WTC11 (cell line): ENCODE results near the gene THBS3. TPM values are rescaled to one million over a fixed set of nuclear protein-coding genes. Genes with fewer than 3 reads are reported as not detected.
"Not testable (repeated sequence)": the region's sequence is repeated elsewhere in the genome, so short reads cannot be mapped to it uniquely, and the experiment has no call there.

Experiments
- ATAC-seq: fragments of 200-7000 bp; cut with Tn5 transposase; 2 replicates; pipeline ENCODE4 v1.10.0; 2021; ENCODE audit warnings: mild to moderate bottlenecking, moderate library complexity
- CTCF ChIA-PET: fragments of 300-600 bp; sonication (Branson Sonifier 250); formaldehyde crosslinking; loops from one replicate; lab custom pipeline; 2021; ENCODE audit warnings: antibody characterized with exemption; lab: Charles Lee
- POLR2A ChIA-PET: fragments of 350-600 bp; sonication (Branson Sonifier 250); formaldehyde crosslinking; loops from one replicate; lab custom pipeline; 2021; ENCODE audit warnings: antibody characterized with exemption; lab: Charles Lee
- DNase-seq: peaks from one replicate; pipeline ENCODE4 v3.0.0; 2021; ENCODE audit warnings: low spot score
- H3K27ac Mint-ChIP-seq: 2 replicates; pipeline ENCODE4 v1.8.0; 2021; ENCODE audit warnings: mixed read lengths
- H3K27me3 Mint-ChIP-seq: 2 replicates; pipeline ENCODE4 v1.8.0; 2021; ENCODE audit warnings: low read depth, mild to moderate bottlenecking, moderate library complexity, mixed read lengths
- H3K36me3 Mint-ChIP-seq: 2 replicates; pipeline ENCODE4 v1.8.0; 2021; ENCODE audit warnings: mixed read lengths
- H3K4me1 Mint-ChIP-seq: 2 replicates; pipeline ENCODE4 v1.8.0; 2022; ENCODE audit warnings: mixed read lengths
- H3K4me3 Mint-ChIP-seq: 2 replicates; pipeline ENCODE4 v1.8.0; 2021; ENCODE audit warnings: mild to moderate bottlenecking, moderate library complexity, mixed read lengths
- H3K9me3 Mint-ChIP-seq: 2 replicates; pipeline ENCODE4 v1.8.0; 2021; ENCODE audit warnings: mixed read lengths
- CBFB ChIP-seq: sonication (generic); formaldehyde crosslinking; IDR thresholded peaks from 2 replicates; pipeline ENCODE4 v1.8.1; 2022; ENCODE audit warnings: mild to moderate bottlenecking, low read depth, missing genetic modification reagents
- ETV6 ChIP-seq: sonication (generic); formaldehyde crosslinking; IDR thresholded peaks from 2 replicates; pipeline ENCODE4 v1.8.1; 2022; ENCODE audit warnings: mild to moderate bottlenecking, missing genetic modification reagents
- GABPB1 ChIP-seq: sonication (generic); formaldehyde crosslinking; IDR thresholded peaks from 2 replicates; pipeline ENCODE4 v1.8.1; 2023; ENCODE audit warnings: mild to moderate bottlenecking, missing genetic modification reagents
- JUN ChIP-seq: sonication (generic); formaldehyde crosslinking; IDR thresholded peaks from 2 replicates; pipeline ENCODE4 v1.8.0; 2023; ENCODE audit warnings: mild to moderate bottlenecking, missing genetic modification reagents
- NR2C2 ChIP-seq: sonication (generic); formaldehyde crosslinking; IDR thresholded peaks from 2 replicates; pipeline ENCODE4 v1.8.0; 2022; ENCODE audit warnings: mild to moderate bottlenecking, missing genetic modification reagents
- SOX15 ChIP-seq: fragments of 250-450 bp; sonication (Bioruptor Pico); IDR thresholded peaks from 2 replicates; pipeline ENCODE4 v1.9.0; 2021; ENCODE audit warnings: mild to moderate bottlenecking
- ZNF671 ChIP-seq: fragments of 250-450 bp; sonication (Bioruptor Pico); IDR thresholded peaks from 2 replicates; pipeline ENCODE4 v1.8.0; 2021; ENCODE audit warnings: mild to moderate bottlenecking
- total RNA-seq: library from RNA; stranded (reverse); gene quantifications from 3 replicates; pipeline ENCODE4 v1.2.3, GENCODE V29; 2021
- TF ChIP-seq, protein P1 (sequence below): fragments of 250-450 bp; sonication (Bioruptor Pico); IDR thresholded peaks from 2 replicates; pipeline ENCODE4 v1.9.0; 2021; ENCODE audit warnings: mild to moderate bottlenecking
- TF ChIP-seq, protein P2 (sequence below): sonication (generic); formaldehyde crosslinking; IDR thresholded peaks from 2 replicates; pipeline ENCODE4 v1.8.1; 2023; ENCODE audit warnings: mild to moderate bottlenecking, missing genetic modification reagents, moderate library complexity
- TF ChIP-seq, protein P3 (sequence below): sonication (generic); formaldehyde crosslinking; IDR thresholded peaks from 2 replicates; pipeline ENCODE4 v1.8.0; 2023; ENCODE audit warnings: missing genetic modification reagents, mild to moderate bottlenecking, borderline replicate concordance

THBS3 gene
- total RNA-seq, 1 experiment from 2014 or later: 5.3 TPM

DNA sequence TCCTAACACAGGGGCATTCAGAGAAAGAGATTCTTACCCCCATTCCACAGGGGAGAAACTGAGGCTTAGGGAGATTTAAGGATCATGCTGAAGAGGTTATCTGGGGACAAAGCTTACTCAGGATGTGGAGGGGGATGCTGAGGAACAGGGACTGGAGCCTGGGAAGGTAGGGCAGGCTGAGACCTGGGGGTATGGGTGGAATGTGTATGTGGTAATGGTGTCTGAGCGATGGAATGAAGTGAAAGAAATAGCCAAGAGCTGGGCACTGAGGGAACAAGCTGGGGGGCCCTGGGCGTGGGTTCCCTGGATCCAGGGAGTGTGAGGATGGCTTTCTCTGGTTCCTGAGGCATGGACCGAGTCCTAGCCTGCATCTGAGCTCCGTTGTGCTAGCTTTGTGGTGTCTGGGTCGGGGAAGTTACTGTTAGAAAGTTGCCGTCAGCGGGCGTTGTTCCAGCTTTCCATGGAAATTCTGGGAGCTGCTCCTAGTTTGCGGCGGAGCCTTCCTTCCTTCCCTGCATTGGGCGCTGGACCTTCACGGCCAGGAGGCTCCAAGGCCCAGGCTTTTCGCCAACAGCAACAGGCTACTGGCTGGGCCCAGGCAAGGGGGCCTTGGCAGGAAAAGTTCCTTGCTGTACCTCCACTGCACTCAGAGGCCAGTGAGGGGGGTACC, 3.8 kb upstream of the THBS3 start:
- H3K27me3 Mint-ChIP-seq, POLR2A ChIA-PET, H3K36me3 Mint-ChIP-seq, CTCF ChIA-PET, ATAC-seq, H3K9me3 Mint-ChIP-seq, H3K4me3 Mint-ChIP-seq, DNase-seq, H3K27ac Mint-ChIP-seq: not testable (repeated sequence)
- peaks cover 19% of the 10 kb centered on the region for H3K4me1 Mint-ChIP-seq

DNA sequence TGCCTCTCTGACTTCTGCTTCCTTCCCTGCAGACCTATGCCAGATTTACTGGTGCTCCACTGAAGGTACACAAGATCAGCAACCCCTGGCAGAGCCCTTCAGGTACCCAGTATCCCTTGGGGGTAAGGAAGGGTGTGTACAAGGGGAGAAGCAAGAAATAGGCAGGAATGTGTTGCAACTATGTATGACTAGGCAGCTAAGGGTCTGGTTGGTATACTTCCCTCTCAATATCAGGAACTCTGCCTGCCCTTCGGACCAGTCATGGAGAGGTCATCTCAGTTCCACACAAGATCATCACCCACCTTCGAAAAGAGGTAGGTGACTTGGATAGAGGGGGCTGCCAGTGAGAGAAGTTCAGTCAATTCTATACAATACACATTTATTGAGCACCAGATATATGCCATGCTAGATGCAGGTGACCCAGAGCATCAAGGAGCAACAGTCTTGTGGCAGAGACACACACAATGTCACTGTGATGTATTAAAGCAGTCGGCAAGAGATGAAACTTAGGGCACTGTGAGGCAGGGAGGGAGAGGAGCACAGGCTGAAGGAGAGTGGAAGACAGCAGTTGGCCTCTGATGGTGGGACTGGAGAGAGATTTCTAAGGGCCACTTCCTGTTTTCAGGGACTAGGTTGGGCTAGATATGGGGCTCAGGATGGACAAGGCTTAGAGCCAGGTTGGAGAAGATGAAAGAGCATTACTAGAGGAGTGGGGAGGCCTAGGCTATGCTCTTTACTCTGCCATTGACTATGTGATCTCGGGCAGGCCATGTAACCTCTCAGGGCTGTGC, 2.8 kb upstream of the THBS3 start:
- CTCF ChIA-PET: interaction anchor here (0.6 kb wide), 1 partner anchor 157 kb away, joined by 7 read pairs; no protein-coding TSS in a partner anchor
- peaks cover 7% of the 10 kb centered on the region; the same call in 1 of the 2 replicates for H3K27me3 Mint-ChIP-seq
- peaks cover 9% of the 10 kb centered on the region for H3K36me3 Mint-ChIP-seq
- POLR2A ChIA-PET: no interaction called here
- peaks cover 19% of the 10 kb centered on the region for H3K4me1 Mint-ChIP-seq
- DNase-seq: no peak
- H3K4me3 Mint-ChIP-seq: peak overlapping the region; percentile 88
- no peaks in the 10 kb centered on the region for H3K9me3 Mint-ChIP-seq
- no peak overlapping the region for H3K27ac Mint-ChIP-seq
- no peak for ATAC-seq
- TF ChIP-seq CBFB (CRISPR knock-in tag) (no peak), SOX15 (no peak), NR2C2 (no peak)
- TF ChIP-seq, protein P1, sequence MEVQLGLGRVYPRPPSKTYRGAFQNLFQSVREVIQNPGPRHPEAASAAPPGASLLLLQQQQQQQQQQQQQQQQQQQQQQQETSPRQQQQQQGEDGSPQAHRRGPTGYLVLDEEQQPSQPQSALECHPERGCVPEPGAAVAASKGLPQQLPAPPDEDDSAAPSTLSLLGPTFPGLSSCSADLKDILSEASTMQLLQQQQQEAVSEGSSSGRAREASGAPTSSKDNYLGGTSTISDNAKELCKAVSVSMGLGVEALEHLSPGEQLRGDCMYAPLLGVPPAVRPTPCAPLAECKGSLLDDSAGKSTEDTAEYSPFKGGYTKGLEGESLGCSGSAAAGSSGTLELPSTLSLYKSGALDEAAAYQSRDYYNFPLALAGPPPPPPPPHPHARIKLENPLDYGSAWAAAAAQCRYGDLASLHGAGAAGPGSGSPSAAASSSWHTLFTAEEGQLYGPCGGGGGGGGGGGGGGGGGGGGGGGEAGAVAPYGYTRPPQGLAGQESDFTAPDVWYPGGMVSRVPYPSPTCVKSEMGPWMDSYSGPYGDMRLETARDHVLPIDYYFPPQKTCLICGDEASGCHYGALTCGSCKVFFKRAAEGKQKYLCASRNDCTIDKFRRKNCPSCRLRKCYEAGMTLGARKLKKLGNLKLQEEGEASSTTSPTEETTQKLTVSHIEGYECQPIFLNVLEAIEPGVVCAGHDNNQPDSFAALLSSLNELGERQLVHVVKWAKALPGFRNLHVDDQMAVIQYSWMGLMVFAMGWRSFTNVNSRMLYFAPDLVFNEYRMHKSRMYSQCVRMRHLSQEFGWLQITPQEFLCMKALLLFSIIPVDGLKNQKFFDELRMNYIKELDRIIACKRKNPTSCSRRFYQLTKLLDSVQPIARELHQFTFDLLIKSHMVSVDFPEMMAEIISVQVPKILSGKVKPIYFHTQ (CRISPR knock-in tag): no peak
- TF ChIP-seq, protein P2, sequence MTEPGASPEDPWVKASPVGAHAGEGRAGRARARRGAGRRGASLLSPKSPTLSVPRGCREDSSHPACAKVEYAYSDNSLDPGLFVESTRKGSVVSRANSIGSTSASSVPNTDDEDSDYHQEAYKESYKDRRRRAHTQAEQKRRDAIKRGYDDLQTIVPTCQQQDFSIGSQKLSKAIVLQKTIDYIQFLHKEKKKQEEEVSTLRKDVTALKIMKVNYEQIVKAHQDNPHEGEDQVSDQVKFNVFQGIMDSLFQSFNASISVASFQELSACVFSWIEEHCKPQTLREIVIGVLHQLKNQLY (CRISPR knock-in tag): no peak

DNA sequence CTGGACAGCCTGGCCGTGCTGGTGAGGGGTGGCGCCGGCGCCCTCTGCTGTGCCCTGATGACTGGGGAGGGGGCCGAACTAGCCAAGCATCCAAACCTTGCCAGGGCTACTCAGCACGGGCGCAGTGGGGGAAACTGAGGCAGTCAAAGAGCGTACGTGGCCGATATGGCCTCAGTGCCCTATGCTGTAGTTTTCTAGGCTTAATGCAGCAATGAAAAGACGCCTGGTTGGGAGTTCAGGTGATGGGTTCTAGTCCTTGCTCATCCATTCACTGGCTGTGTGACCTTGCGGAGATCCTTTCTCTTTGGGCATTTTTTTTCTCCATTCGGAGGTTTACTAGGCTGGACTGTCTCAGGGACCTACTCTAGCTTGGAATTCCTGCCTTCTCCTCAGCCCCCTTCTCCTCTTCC, 1.6 kb upstream of the THBS3 start:
- ChIA-PET CTCF (interaction anchor here (0.6 to 4.8 kb wide), 11 partner anchors 15 to 124 kb away, joined by 3 to 51 read pairs (median 5); partner anchors contain the start of genes CLK2, KRTCAP2 and TRIM46), POLR2A (interaction anchor here (0.5 to 3.7 kb wide), 5 partner anchors 13 to 36 kb away, joined by 3 to 35 read pairs (median 3); partner anchors contain the start of gene KRTCAP2)
- peaks cover 19% of the 10 kb centered on the region for H3K4me1 Mint-ChIP-seq
- peaks cover 7% of the 10 kb centered on the region; the same call in 1 of the 2 replicates for H3K27me3 Mint-ChIP-seq
- peaks cover 7% of the 10 kb centered on the region for H3K36me3 Mint-ChIP-seq
- no peak for ATAC-seq
- peak overlapping the region; percentile 88 for H3K4me3 Mint-ChIP-seq
- no peaks in the 10 kb centered on the region for H3K9me3 Mint-ChIP-seq
- TF ChIP-seq GABPB1 (CRISPR knock-in tag) (0 out of 2 replicates have a peak, but pooled peaks have one; percentile 5), ZNF671 (CRISPR knock-in tag) (peak; percentile 26; the same call in 1 of the 2 replicates), JUN (CRISPR knock-in tag) (no peak), ETV6 (0 out of 2 replicates have a peak, but pooled peaks have one; percentile 21)
- TF ChIP-seq, protein P3, sequence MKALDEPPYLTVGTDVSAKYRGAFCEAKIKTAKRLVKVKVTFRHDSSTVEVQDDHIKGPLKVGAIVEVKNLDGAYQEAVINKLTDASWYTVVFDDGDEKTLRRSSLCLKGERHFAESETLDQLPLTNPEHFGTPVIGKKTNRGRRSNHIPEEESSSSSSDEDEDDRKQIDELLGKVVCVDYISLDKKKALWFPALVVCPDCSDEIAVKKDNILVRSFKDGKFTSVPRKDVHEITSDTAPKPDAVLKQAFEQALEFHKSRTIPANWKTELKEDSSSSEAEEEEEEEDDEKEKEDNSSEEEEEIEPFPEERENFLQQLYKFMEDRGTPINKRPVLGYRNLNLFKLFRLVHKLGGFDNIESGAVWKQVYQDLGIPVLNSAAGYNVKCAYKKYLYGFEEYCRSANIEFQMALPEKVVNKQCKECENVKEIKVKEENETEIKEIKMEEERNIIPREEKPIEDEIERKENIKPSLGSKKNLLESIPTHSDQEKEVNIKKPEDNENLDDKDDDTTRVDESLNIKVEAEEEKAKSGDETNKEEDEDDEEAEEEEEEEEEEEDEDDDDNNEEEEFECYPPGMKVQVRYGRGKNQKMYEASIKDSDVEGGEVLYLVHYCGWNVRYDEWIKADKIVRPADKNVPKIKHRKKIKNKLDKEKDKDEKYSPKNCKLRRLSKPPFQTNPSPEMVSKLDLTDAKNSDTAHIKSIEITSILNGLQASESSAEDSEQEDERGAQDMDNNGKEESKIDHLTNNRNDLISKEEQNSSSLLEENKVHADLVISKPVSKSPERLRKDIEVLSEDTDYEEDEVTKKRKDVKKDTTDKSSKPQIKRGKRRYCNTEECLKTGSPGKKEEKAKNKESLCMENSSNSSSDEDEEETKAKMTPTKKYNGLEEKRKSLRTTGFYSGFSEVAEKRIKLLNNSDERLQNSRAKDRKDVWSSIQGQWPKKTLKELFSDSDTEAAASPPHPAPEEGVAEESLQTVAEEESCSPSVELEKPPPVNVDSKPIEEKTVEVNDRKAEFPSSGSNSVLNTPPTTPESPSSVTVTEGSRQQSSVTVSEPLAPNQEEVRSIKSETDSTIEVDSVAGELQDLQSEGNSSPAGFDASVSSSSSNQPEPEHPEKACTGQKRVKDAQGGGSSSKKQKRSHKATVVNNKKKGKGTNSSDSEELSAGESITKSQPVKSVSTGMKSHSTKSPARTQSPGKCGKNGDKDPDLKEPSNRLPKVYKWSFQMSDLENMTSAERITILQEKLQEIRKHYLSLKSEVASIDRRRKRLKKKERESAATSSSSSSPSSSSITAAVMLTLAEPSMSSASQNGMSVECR (CRISPR knock-in tag): peak; percentile 8; the same call in 1 of the 2 replicates
- TF ChIP-seq, all 79 proteins: peak for 4
- no peak for DNase-seq
- H3K27ac Mint-ChIP-seq: peak overlapping the region; percentile 52
